Astrocyte (in vitro differentiated cells and primary cell): ENCODE data around the gene LIPM. TPM values are rescaled to one million over a fixed set of nuclear protein-coding genes. Genes with fewer than 3 reads are reported as not detected.

Source experiments
- DNase-seq: peaks from one replicate; pipeline ENCODE4 v3.0.0-alpha.2; 2010; ENCODE audit warnings: low read depth
- FAIRE-seq: peaks from 2 replicates; lab custom pipeline; 2011; peaks lifted over from hg19 to GRCh38; lab: Jason Lieb, UNC
- H2AFZ ChIP-seq: 2 replicates; pipeline ENCODE4 v1.6.0; 2012; ENCODE audit warnings: low read depth, low read length, inconsistent platforms
- H3K27ac ChIP-seq: 2 replicates; pipeline ENCODE4 v1.5.1; 2011; ENCODE audit warnings: low read depth, low read length, inconsistent platforms
- H3K27me3 ChIP-seq: 2 replicates; pipeline ENCODE4 v1.6.0; 2011; ENCODE audit warnings: low read length, inconsistent platforms; ENCODE audit not compliant: insufficient read depth
- H3K36me3 ChIP-seq: 2 replicates; pipeline ENCODE4 v1.5.1; 2011; ENCODE audit warnings: low read length, inconsistent platforms; ENCODE audit not compliant: insufficient read depth
- H3K4me1 ChIP-seq: 2 replicates; pipeline ENCODE4 v1.5.1; 2011; ENCODE audit warnings: low read length, inconsistent platforms; ENCODE audit not compliant: insufficient read depth
- H3K4me2 ChIP-seq: 2 replicates; pipeline ENCODE4 v1.6.0; 2012; ENCODE audit warnings: low read length, inconsistent platforms
- H3K4me3 ChIP-seq: 2 replicates; pipeline ENCODE4 v1.5.1; 2011; ENCODE audit warnings: low read depth, mild to moderate bottlenecking, low read length, inconsistent platforms; ENCODE audit not compliant: insufficient read depth
- H3K79me2 ChIP-seq: 2 replicates; pipeline ENCODE4 v1.6.0; 2012; ENCODE audit warnings: mild to moderate bottlenecking, low read length, inconsistent platforms; ENCODE audit not compliant: insufficient read depth
- H3K9ac ChIP-seq: 2 replicates; pipeline ENCODE4 v1.6.0; 2012; ENCODE audit warnings: mild to moderate bottlenecking, low read length, inconsistent platforms
- H3K9me3 ChIP-seq: 2 replicates; pipeline ENCODE4 v1.5.1; 2012; ENCODE audit warnings: low read depth, mild to moderate bottlenecking, low read length, inconsistent platforms; ENCODE audit not compliant: insufficient read depth
- H4K20me1 ChIP-seq: 2 replicates; pipeline ENCODE4 v1.6.0; 2012; ENCODE audit warnings: low read length, inconsistent platforms; ENCODE audit not compliant: insufficient read depth
- H3K27ac Mint-ChIP-seq: one replicate; pipeline ENCODE4 v1.8.0; 2021; ENCODE audit warnings: mild to moderate bottlenecking, mixed read lengths; ENCODE audit not compliant: unreplicated experiment
- H3K27me3 Mint-ChIP-seq: one replicate; pipeline ENCODE4 v1.8.0; 2021; ENCODE audit warnings: low read depth, mixed read lengths; ENCODE audit not compliant: unreplicated experiment
- H3K36me3 Mint-ChIP-seq: one replicate; pipeline ENCODE4 v1.8.0; 2021; ENCODE audit warnings: low read depth, mixed read lengths; ENCODE audit not compliant: unreplicated experiment
- H3K4me1 Mint-ChIP-seq: one replicate; pipeline ENCODE4 v1.8.0; 2021; ENCODE audit warnings: low read depth, mixed read lengths; ENCODE audit not compliant: unreplicated experiment
- H3K4me3 Mint-ChIP-seq: one replicate; pipeline ENCODE4 v1.8.0; 2021; ENCODE audit warnings: mild to moderate bottlenecking, moderate library complexity, mixed read lengths; ENCODE audit not compliant: unreplicated experiment
- H3K9me3 Mint-ChIP-seq: one replicate; pipeline ENCODE4 v1.8.0; 2021; ENCODE audit warnings: mild to moderate bottlenecking, mixed read lengths; ENCODE audit not compliant: unreplicated experiment
- EZH2 ChIP-seq: IDR thresholded peaks from 2 replicates; pipeline ENCODE4 v1.6.1; 2012; ENCODE audit warnings: mild to moderate bottlenecking, low read length, inconsistent platforms; ENCODE audit not compliant: insufficient read depth
- total RNA-seq: library from RNA; stranded (reverse); gene quantifications from 2 replicates; pipeline ENCODE4 v1.2.1, GENCODE V29; 2021
- TF ChIP-seq, protein P1 (sequence below): IDR thresholded peaks from 2 replicates; pipeline ENCODE4 v1.5.1; 2011; ENCODE audit warnings: low read depth, mild to moderate bottlenecking, inconsistent platforms, low read length, moderate library complexity; ENCODE audit not compliant: insufficient read depth

LIPM gene
- total RNA-seq, 1 donor from 2014 or later: not detected

DNA sequence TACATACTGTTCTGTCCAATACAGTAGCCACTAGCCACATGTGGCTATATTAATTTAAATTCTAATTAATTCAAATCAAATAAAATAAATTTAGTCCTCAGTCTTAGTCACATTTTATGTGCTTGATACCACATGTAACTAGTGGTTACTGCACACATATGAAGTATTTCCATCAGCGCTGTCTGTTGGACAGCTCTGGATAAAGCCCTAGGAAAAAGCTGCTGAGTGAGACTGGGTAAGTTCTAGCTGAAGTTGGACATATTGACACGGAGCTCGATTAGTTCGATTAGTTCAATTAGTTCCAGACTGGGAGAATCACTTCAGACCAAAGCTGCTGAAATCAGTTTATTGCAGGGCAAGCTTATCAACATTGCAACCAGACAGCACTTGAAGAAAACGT is 15.1 kb upstream of the LIPM start:
- FAIRE-seq: no peak

DNA sequence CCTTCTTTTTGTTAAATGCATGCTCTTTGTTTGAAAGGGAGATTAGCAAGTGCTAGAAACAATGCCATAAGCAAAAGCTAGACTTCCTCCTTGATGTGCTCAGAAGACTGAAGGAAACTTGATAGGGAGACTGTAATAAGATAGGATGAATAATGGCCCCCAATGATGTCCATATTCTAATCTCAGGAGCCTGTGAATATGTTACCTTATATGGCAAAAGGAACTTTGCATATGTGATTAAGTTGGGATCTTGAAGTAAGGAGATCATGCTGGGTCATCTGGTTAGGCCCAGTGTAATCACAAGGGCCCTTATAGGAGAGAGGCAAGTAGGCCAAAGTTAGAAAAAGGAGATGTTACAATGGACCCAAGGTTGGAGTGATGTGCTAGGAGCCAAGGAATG is 13.6 kb upstream of the LIPM start:
- peaks cover 8% of the 10 kb centered on the region for H3K4me1 Mint-ChIP-seq
- DNase-seq: no peak
- no peak overlapping the region for H3K4me2 ChIP-seq
- no peaks in the 10 kb centered on the region for H3K79me2 ChIP-seq
- no peak overlapping the region for H3K27ac ChIP-seq
- H3K9ac ChIP-seq: no peak overlapping the region
- peaks cover 10% of the 10 kb centered on the region for H3K4me1 ChIP-seq
- H4K20me1 ChIP-seq: no peaks in the 10 kb centered on the region
- H3K36me3 ChIP-seq: no peaks in the 10 kb centered on the region
- H3K4me3 ChIP-seq: no peak overlapping the region
- no peaks in the 10 kb centered on the region for H3K27me3 ChIP-seq
- H3K36me3 Mint-ChIP-seq: no peaks in the 10 kb centered on the region
- H2AFZ ChIP-seq: no peak overlapping the region
- H3K27ac Mint-ChIP-seq: no peak overlapping the region
- no peak for TF ChIP-seq EZH2
- TF ChIP-seq, protein P1, sequence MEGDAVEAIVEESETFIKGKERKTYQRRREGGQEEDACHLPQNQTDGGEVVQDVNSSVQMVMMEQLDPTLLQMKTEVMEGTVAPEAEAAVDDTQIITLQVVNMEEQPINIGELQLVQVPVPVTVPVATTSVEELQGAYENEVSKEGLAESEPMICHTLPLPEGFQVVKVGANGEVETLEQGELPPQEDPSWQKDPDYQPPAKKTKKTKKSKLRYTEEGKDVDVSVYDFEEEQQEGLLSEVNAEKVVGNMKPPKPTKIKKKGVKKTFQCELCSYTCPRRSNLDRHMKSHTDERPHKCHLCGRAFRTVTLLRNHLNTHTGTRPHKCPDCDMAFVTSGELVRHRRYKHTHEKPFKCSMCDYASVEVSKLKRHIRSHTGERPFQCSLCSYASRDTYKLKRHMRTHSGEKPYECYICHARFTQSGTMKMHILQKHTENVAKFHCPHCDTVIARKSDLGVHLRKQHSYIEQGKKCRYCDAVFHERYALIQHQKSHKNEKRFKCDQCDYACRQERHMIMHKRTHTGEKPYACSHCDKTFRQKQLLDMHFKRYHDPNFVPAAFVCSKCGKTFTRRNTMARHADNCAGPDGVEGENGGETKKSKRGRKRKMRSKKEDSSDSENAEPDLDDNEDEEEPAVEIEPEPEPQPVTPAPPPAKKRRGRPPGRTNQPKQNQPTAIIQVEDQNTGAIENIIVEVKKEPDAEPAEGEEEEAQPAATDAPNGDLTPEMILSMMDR: no peak
- no peaks in the 10 kb centered on the region for H3K9me3 ChIP-seq
- H3K9me3 Mint-ChIP-seq: no peaks in the 10 kb centered on the region
- FAIRE-seq: no peak
- peaks cover 2% of the 10 kb centered on the region for H3K27me3 Mint-ChIP-seq
- no peak overlapping the region for H3K4me3 Mint-ChIP-seq

More for the DNA sequence above, 15.1 kb upstream of the LIPM start:
- Mint-ChIP-seq H3K9me3 (no peaks in the 10 kb centered on the region), H3K4me3 (no peak overlapping the region), H3K27ac (no peak overlapping the region), H3K4me1 (peaks cover 3% of the 10 kb centered on the region), H3K27me3 (peaks cover 2% of the 10 kb centered on the region), H3K36me3 (no peaks in the 10 kb centered on the region)
- Histone ChIP-seq H3K27me3 (no peaks in the 10 kb centered on the region), H3K4me2 (no peak overlapping the region), H3K4me3 (no peak overlapping the region), H3K79me2 (no peaks in the 10 kb centered on the region), H3K9ac (no peak overlapping the region), H2AFZ (no peak overlapping the region), H3K9me3 (no peaks in the 10 kb centered on the region), H3K27ac (no peak overlapping the region), H4K20me1 (no peaks in the 10 kb centered on the region), H3K36me3 (no peaks in the 10 kb centered on the region), H3K4me1 (peaks cover 2% of the 10 kb centered on the region)
- no peak for DNase-seq
- TF ChIP-seq, protein P1: no peak
- TF ChIP-seq EZH2: no peak

DNA sequence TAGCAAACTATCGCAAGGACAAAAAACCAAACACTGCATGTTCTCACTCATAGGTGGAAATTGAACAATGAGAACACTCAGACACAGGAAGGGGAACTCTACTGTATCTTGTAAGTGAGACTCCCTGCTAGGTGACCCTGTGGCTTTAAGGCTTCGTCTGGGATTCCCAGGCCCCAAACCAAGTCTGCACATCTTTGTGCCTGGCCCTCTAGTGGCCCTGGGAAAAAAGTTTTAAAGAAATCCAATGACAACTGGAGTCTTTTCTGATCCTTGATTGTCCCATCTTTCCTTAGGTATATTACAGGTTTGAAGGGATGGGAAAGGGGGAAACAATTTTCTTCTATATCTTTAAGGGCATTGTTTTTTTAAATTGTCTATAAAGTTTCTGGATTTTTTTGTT is 10.6 kb upstream of the LIPM start:
- no peaks in the 10 kb centered on the region for H3K79me2 ChIP-seq
- DNase-seq: no peak
- Mint-ChIP-seq H3K9me3 (no peaks in the 10 kb centered on the region), H3K4me1 (peaks cover 10% of the 10 kb centered on the region), H3K27ac (no peak overlapping the region), H3K27me3 (peaks cover 2% of the 10 kb centered on the region), H3K4me3 (no peak overlapping the region), H3K36me3 (no peaks in the 10 kb centered on the region)
- H2AFZ ChIP-seq: no peak overlapping the region
- no peaks in the 10 kb centered on the region for H3K27me3 ChIP-seq
- H3K4me1 ChIP-seq: peaks cover 10% of the 10 kb centered on the region
- H3K9ac ChIP-seq: no peak overlapping the region
- TF ChIP-seq, protein P1: peak; percentile 59
- TF ChIP-seq EZH2: no peak
- no peak overlapping the region for H3K4me2 ChIP-seq
- no peak overlapping the region for H3K27ac ChIP-seq
- no peaks in the 10 kb centered on the region for H3K9me3 ChIP-seq
- no peak overlapping the region for H3K4me3 ChIP-seq
- no peak for FAIRE-seq
- no peaks in the 10 kb centered on the region for H3K36me3 ChIP-seq
- no peaks in the 10 kb centered on the region for H4K20me1 ChIP-seq
